Measurements from ENCODE around the gene MAZ.

Gene MAZ

DNA sequence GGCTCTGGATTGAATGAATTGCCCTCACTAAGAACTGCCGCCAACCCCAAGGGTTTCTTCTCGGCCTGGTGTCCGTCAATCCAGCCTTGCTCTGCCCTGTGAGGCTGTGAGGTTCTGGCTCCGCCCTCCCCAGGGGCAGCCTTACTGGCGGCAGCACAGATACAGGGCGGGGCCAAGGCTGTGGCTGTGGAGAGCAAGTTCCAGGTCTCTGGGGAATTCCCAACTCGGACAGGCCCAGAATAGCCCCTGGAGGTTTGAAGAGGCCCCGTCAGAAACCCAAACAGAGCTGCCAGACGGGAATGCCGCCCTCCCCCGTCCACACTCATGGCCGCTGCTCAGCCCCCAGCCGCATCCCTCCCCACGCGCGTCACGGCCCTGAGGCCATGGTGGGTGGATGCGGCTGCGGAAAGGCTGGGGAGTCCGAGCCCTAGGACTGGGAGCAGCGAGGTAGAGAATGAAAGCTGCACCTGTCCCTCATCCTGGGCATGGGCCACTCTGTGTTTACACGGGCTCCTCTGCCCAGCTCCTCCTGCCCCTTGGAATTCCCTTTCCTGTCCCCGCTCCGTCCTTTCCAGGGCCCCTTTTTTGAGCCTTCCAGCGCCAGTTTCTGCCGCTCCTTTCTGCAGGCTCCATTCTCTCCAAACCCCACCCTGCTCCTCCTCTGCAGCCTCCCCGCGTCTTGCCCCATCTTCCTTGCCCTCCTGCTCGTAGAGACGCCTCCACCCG is 5.0 kb downstream of the MAZ start:
- TF ChIP-seq, protein P1, sequence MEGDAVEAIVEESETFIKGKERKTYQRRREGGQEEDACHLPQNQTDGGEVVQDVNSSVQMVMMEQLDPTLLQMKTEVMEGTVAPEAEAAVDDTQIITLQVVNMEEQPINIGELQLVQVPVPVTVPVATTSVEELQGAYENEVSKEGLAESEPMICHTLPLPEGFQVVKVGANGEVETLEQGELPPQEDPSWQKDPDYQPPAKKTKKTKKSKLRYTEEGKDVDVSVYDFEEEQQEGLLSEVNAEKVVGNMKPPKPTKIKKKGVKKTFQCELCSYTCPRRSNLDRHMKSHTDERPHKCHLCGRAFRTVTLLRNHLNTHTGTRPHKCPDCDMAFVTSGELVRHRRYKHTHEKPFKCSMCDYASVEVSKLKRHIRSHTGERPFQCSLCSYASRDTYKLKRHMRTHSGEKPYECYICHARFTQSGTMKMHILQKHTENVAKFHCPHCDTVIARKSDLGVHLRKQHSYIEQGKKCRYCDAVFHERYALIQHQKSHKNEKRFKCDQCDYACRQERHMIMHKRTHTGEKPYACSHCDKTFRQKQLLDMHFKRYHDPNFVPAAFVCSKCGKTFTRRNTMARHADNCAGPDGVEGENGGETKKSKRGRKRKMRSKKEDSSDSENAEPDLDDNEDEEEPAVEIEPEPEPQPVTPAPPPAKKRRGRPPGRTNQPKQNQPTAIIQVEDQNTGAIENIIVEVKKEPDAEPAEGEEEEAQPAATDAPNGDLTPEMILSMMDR (IDR thresholded peaks at IDR 0.05): no peak

DNA sequence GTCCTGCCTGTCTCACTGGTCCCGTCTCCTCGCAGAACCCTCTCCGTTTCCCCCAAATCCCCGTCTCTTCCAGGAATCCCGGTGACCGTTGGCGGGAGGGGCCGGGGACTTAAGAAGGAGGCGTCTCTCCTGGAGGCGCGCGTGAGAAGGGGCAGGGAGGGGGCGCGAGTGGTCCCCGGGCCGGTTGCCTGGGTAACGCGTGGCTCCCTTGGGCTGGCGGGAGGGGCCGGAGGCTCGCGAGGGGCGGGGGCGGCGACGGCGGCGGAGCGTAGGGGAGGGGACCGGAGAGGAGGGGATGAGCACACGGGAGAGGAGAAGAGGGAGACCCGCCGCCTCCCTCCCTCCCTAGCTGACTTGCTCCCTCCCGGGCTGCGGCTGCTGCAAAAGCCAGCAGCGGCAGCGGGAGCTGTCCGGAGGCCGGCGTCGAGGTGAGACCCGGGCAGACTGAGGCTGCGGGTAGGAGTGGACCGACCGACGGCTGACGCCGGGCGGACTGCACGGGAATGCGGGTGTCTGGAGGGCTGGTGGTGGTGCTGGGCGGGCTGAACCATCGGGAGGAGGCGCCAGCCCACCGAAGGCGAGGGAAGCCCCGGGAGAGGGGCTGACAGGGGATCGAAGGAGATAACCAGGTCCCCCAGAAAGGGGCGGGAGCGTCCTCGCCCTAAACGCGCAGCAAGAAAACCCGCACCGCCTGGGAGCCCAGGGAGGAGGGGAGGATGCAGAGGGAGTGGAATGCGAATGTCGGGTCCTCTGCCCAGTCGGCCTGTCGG is 5.8 kb downstream of the MAZ start, which contains the start of gene PRRT2:
PRRT2 (plus strand) TSS at position 298 of the 770 bp plus-strand sequence. CDS start 862 bp downstream, outside the sequence.
- TF ChIP-seq, protein P1 (IDR thresholded peaks at IDR 0.05): no peak

DNA sequence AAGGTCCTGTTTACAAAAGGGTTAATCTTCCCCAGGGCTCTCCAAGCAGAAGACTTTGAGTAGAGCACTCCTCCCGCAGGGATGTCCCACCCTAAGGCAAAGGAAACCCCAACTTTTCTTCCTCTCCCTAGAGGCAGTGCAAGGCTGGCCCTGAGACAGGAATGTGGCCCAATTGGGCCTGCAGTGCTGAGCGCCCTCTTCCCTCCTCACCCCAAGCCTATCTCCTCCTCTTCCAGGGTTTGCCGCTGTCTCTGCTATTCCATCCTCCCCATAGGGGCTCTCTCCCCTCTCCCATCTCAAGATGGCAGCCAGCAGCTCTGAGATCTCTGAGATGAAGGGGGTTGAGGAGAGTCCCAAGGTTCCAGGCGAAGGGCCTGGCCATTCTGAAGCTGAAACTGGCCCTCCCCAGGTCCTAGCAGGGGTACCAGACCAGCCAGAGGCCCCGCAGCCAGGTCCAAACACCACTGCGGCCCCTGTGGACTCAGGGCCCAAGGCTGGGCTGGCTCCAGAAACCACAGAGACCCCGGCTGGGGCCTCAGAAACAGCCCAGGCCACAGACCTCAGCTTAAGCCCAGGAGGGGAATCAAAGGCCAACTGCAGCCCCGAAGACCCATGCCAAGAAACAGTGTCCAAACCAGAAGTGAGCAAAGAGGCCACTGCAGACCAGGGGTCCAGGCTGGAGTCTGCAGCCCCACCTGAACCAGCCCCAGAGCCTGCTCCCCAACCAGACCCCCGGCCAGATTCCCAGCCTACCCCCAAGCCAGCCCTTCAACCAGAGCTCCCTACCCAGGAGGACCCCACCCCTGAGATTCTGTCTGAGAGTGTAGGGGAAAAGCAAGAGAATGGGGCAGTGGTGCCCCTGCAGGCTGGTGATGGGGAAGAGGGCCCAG is 6.7 kb downstream of the MAZ start:
- TF ChIP-seq, protein P1 (IDR thresholded peaks at IDR 0.05): no peak

DNA sequence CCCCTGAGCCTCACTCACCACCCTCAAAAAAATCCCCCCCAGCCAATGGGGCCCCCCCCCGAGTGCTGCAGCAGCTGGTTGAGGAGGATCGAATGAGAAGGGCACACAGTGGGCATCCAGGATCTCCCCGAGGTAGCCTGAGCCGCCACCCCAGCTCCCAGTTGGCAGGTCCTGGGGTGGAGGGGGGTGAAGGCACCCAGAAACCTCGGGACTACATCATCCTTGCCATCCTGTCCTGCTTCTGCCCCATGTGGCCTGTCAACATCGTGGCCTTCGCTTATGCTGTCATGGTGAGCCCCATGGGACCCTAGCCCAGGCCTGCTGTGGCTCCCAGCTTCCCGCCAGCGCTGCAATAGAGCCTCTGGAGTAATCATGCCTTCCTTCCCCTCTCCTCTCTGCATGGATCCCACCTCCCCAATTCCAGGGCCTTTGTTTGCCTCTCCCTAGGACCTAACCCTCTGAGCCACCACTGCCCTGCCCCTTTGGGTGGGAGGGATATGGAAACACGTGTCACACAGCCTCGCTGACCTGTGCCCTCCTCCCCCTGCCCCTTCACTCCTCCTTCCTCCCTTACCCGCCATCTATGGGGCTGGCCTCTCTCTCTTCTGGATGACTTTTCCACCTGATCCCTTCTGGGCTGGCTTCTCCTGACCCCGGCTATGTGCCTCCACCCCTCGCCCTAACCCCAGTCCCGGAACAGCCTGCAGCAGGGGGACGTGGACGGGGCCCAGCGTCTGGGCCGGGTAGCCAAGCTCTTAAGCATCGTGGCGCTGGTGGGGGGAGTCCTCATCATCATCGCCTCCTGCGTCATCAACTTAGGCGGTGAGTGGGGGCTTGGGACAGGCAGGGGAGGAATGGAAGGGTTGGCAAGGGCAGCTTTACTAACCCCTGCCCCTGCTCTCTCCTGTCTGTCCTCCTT is 7.6 kb downstream of the MAZ start:
- TF ChIP-seq, protein P1 (IDR thresholded peaks at IDR 0.05): no peak

DNA sequence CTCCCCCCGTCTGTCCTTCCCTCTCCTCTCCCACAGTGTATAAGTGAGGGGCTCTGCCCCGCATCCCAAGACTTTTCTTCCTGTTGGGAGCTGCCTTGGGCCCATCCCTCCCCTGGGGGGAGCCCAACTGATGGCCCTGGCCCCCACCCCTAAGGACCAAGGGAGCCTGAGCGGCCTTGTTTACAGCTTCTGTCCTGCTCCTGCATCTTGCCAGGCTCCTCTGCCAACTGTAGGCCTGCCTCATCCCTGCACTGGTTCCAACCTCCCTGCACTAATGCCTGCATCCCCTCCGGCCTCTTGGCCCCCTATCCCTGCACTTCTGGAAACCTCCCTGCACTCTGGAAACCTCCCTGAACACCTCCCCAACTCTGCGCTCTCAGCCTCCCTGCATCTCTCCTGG is 8.3 kb downstream of the MAZ start:
- TF ChIP-seq, protein P1 (IDR thresholded peaks at IDR 0.05): no peak

- TF ChIP-seq, protein P1 (IDR thresholded peaks at IDR 0.05): no peak
Measured at GRCh38 chr16:29815032-29815721, 8.8 kb downstream of the MAZ start.

Measured in LNCAP (cell line).